ENCODE results near the gene INPP5A.

INPP5A gene

DNA sequence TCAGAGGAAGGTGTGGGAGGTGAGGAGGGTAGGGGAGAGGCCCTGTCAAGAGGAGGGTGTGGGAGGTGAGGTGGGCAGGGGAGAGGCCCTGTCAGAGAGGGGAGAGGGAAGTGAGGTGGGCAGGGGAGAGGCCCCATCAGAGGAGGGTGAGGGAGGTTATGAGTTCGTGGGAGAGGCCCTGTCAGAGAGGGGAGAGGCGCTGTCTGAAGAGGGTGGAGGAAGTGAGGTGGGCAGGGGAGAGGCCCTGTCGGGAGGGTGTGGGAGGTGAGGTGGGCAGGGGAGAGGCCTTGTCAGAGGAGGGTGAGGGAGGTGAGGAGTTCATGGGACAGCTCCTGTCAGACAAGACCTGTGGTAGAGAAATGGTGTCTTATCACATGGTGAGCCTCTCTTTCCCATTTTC, 74.4 kb downstream of the INPP5A start:
- no peak for DNase-seq (ENCODE audit: low read depth, low spot score)

DNA sequence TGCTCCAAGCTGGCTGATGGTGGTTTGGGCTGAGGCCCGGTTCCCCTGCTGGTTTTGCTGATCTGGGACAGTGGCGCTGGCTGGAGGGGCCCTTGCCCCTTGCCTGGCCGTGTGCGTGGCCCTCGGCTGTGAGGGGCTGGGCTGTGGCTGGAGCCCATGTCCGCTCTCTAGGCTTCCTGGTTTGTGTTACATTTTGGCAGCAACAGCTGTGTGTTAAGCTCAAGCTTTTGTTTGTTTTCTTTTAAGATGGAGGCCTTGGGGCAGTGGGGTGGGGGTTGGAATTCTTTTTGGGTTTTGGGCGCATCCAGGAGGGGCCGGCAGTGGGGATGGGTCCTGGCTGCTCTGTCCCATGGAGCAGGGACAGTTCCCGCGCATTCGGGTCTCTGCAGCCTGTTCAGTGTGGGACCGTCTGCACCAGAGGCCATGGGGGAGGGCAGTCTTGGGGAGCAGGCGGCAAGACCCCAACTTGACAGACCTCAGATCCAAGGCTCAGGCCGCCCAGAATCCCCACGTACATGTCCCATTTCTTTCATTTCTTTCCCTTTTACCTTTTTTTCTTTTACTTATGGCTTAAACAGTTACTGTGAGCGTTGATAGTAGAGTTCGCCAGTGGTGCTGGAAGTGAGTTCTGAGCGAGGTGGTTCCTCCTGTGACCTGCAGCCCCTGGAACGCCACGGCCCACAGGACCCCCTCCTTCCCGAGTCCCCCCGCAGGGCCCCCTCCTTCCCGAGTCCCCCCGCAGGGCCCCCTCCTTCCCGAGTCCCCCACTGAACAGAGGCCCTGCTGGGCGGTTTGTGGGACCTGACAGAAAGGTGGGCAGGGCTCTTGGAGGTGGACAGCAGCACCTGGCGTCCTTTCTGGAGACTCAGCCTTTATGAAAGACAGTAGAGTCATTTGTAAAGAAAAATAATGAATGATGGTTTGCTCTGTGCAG, 75.3 kb downstream of the INPP5A start:
- no peak for DNase-seq (ENCODE audit: low read depth, low spot score)

DNA sequence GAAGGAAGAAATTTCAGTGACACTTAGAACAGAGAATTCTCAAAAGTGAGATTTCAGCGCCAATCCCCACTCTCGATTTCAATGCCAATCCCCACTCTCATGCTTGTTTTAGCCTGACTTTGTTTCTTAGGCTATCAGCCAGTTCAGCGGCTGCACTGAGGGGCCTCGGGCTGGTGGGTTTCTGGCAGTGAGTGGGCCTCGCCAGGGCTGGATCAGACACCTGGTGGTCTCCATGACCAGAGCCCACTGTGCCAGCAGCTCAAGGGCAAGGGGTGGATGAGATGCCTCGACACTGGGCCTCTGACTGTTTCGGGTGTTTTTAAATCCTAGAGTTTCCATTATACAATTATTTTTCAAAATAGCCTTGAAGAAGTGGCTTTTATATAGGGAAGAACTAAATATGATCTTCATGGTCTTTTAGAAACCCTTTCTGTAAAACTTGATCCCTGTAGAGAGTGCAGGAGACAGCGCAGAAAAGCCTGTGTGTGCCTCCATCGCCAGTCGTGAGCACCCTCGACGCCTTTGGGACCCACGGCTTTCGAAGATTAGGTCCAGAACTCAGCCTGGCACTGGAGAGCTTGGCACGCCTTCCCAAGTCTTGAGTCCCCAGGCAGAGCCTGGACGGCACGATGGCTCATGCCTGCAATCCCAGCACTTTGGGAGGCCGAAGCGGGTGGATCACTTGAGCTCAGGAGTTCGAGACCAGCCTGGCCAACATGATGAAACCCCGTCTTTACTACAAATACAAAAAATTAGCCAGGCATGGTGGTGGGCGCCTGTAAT, 76.2 kb downstream of the INPP5A start:
- DNase-seq (ENCODE audit: low read depth, low spot score), result no peak

DNA sequence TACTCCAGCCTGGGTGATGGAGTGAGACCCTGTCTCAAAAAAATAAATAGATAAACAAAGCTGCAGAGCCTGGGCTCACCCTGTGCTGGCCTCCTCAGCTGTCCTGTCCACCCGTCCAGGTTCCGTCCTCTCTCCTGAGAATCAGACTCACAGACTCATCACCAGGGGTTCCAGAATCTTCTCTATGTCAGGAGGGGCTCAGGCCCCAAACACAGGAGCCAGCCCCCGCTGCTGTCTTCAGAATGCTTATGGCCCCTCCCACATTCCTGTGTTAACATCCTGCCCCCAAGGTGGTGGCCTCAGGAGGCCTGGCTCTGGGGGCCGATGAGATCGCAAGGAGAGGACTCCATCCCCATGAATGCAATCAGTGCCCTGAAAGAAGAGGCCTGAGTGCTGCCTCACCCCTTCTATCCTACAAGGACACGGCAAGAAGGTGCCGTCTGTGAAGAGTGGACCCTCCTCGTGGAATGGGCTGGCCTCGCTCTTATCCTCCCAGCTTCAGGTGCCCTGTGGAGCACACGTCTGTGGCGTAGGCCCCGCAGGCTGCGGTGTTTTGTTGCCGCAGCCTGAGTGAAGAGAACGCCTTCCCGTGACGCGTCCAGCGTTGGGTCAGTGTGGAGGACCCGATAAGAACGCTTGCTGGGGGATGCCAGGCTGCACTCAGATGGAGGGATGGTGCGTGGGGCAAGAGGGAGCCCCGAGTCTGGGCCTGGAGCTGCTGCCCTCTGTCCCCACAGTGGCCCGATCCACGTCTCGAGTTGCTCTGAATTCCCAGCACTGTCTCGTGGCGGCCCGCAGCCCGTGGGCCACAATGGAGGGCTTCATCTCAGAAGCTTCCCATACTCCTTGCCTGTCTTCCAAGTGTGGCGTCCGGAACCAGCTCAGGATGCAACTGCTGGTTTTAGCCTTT, 77.1 kb downstream of the INPP5A start:
- DNase-seq (ENCODE audit: low read depth, low spot score), result no peak

DNA sequence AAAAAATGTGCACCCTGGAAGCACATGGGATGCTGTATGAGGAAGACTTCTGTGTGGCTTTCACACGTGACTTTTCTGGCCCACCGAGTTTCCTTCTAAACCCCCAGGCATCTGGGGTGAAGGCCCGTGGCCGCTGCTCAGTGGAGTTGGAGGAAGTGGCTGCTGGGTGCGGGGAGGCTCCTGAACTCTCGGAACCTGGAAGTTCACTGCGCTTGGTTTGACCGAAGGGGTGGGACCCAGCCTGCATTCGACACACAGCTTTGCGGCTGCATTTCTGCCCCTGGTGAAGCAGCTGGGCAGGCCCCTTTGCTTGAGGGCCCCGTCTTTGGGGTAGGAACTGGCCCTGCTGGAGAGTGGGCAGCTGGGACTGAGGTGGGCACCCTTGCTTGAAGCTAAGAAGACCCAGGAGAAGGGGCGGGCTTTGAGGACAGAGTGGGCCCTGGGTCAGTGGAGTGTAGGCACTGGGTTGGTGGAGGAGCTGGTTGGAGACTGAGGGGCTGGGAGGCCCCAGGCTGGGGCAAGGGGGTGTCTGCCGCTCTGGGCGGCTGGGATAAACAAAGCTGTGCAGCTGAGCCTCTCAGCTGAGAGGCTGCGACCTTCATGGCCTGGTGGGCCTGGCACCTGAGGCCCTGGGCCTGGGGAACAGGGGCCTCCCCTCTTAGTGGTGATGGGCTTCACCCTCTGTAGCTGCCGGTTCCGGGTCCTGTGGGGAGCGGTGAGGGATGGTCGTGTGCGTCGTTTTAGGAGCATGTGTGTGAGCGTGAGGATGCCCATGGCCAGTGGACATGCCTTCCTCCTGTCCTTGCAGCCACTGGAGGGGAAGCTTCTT, 78.0 kb downstream of the INPP5A start:
- no peak for DNase-seq (ENCODE audit: low read depth, low spot score)

DNA sequence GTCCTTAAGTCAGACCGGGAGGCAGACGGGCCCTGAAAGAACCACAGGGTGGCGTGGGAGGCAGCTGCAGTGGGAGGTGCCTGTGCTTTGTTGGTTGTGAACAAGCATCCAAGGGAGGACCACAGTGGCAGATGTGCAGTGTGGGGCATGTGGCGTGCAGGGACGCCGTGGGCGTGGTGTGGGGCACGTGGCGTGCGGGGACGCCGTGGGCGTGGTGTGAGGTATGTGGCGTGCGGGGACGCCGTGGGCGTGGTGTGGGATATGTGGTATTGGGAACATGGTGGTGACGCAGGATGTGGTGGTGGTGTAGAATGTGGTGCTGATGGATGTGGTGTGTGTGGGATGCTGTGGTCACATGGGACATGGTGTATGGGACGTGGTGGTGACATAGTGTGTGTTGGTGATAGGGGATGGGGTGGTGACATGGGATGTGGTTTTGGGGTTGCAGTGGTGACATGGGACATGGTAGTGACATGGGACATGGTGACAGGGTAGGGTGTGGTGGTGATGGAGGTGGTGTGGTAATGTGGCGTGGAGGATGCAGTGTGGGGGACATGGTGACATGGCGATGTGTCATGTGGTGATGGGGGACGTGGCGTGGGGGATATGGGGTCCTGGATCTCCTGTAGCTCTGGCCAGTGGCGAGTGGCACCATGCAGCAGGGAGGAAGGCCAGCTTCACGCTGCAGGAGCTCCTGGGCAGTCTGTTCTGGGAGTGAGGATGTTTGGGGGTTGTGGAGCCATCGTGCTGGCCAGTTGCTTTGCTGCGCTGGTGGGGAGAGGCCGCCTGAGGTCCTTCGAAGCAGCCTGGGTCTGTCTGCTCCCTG, 78.8 kb downstream of the INPP5A start:
- no peak for DNase-seq (ENCODE audit: low read depth, low spot score)

DNA sequence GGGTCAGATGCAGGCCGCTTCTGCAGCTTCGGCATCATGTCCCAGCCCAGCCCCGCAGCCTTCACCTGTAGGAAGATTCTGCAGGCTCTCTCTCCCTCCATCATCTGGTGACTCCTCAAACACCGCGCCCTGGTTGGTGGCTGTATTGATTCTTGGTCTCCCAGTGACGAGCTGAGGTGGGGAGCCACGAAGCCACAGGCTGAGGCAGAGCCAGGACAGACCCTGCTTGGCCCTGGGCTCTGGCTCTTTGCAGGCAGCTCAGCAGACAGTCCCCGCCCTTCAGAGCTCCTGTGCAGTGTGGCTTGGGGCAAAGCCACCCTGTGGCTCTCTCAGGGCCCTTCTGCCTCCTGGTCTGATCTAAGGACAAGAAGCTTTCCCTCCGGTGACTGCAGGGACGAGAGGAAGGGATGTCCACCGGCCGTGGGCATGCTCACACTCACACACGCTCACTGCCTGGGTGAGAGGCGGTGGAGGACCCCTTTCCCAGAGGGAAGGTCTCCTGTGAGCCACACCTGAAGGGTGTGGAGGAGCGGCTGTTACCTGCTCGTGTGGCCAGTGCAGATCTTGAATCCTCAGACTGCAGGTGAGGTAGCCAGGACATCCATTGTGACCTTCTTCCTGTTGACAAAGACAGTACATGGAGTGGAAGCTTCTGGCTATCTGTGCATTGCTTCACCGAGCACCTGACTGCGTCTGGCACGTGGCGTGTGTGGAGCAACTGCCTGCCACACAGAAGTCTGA, 79.6 kb downstream of the INPP5A start:
- no peak for DNase-seq (ENCODE audit: low read depth, low spot score)

DNA sequence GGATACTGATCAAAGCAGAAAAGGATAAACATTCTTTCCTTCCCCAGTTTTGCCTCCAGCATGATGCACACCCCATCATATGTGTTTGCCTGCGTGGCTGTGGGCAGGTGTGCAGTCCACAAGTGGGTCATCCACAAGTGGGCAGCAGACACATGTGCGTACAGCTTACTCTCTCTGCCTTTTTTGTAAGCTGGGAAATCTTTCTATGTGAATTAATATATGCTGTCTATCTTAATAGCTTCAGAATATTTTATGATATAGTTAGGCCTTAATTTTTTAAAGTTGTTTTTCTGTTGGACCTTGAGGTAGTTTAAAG, 80.1 kb downstream of the INPP5A start:
- DNase-seq (ENCODE audit: low read depth, low spot score), result no peak

DNA sequence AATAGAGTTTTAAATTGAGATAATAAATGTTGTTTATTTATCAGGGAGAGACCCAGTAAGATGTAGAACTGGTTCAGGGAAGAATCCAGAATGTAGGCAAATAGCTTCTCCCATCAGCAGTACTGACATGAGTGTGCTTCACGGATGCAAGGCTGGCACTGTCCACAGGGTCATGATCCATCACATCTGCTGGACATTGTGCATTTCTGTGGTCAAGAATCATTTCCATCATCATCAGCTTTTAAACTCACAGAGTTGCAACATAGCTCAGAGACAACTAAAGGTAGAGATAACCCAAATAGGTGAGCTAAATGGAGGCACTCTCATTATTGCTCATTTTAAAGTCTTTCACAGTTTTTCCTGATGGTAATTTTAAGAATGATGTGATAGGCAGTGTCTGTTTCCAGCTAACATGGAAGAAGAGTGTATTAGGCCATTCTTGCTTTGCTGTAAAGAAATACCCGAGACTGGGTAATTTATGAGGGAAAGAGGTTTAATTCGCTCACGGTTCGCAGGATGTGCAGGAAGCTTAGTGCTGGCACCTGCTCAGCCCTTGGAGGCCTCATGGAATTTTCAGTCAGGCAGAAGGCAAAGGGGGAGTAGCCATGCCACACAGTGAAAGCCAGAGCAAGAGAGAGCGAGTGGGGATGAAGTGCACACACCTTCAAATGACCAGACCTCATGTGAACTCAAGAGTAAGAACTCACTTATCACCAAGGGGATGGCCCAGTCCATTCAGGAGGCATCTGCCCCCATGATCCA, 80.8 kb downstream of the INPP5A start:
- DNase-seq (ENCODE audit: low read depth, low spot score), result no peak

DNA sequence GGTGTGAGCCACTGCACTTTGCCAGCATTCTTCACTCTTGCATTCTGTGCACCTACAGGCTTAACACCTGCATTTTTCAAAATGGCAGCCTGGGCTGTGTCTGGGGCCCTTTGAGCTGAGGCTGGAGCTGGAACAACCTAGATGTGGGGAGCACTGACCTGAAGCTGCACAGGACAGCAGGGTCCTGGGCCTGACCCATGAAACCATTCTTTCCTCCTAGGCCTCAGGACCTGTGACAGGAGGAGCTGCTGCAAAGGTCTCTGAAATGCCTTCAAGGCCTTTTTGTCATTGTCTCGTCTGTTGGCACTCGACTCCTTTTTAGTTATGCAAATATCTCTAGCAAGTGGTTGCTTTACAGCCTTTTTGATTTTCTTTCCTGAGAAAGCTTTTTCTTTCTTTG, 82.3 kb downstream of the INPP5A start:
- DNase-seq (ENCODE audit: low read depth, low spot score), result no peak

DNA sequence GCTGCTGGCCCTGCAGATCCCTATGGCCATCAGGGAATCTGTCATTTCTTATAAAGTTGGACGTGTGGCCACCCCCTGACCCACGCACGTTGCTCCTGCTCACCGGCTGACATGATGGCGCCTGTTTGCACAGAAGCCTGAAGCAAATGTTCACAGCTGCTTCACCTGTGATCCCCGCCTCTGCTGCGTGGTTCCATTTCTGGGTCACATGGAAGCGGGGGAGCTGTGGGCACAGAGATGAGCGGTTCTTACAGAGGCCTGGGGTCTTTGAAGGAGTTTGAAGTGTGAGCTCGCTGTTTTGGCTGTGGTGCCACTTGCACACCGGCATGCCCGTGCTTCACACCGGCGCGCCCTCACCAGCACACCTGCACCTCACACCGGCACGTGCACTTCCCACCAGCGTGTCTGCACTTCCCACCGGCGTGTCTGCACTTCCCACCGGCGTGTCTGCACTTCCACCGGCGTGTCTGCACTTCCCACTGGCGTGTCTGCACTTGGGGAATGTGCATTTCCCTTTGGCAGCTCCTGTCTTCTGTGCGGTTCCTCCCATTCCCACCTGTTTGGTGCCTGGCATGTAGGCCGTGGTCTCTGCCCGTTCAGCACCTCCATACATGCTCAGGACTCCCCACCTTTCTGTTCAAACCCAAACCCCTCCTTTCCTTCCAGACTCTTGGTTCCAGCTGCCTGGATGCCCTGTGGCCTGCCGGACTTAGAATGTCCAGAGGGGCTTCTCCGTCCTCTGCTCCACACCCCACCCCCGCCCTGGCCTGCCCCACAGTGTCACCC, 86.7 kb downstream of the INPP5A start:
- DNase-seq (ENCODE audit: low read depth, low spot score), result no peak

DNA sequence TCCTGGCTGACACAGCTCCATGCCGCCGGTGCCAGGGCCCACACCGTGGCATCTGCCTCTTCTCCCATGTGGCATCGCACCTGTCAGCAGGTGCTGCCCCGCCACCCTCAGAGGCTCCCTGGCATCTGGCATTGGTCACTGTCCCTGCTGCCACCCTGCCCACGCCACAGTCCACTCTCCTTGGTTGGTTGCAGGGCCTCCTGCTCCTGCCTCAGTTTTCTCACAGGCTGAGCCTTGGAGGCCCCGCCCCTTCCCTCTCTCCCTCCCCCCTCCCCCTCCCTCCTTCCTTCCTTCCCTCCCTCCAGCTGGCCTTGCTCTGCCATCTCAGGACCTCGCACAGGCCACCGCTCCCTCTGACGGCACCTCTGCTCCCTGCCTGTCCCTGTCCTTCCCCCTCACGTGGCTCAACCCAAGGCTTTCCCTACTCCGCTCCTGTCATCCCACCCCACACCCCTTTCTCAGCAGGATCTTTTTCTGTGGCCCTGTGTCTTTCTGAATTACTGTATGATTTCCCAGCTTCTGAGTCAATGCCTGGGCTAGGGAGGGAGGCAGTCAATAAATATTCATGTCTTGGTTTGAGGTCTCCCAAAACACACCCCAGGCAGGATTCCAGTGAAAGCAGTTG, 87.4 kb downstream of the INPP5A start:
- no peak for DNase-seq (ENCODE audit: low read depth, low spot score)

DNA sequence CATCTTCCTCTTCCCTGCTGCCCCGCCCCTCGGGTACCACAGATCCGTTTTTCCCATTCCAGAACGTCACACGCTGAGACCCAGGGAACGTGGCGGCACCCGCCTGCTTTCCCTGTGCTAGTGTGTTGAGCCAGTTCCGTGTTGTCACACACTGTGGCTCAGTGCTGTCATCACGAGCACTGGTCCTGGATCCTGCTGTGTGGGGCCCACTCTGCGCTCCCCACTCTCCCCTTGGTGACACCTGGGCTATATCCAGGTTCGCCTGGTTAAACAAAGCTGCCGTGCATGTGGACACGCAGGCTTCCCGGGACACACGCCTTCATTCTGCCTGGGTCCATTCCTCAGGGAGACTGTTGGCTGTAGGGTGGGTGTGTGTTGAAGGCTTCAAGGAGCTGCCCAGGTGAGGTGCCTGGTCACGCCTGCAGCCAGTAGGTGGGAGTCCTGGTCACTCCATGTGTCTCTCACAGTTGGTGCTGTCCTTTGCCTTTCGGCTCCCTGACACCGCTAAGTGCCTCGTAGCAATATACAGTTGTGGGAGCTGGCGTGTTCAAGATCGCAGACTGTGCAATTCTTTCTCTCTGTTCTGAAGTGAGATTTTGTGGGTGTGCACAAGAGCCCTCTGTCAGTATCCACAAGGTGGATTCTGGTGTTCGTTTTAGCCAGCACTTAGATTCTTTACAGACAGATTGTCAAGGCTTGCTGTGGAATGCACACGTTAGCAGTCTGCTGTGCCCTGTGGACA, 88.6 kb downstream of the INPP5A start:
- DNase-seq (ENCODE audit: low read depth, low spot score), result no peak

DNA sequence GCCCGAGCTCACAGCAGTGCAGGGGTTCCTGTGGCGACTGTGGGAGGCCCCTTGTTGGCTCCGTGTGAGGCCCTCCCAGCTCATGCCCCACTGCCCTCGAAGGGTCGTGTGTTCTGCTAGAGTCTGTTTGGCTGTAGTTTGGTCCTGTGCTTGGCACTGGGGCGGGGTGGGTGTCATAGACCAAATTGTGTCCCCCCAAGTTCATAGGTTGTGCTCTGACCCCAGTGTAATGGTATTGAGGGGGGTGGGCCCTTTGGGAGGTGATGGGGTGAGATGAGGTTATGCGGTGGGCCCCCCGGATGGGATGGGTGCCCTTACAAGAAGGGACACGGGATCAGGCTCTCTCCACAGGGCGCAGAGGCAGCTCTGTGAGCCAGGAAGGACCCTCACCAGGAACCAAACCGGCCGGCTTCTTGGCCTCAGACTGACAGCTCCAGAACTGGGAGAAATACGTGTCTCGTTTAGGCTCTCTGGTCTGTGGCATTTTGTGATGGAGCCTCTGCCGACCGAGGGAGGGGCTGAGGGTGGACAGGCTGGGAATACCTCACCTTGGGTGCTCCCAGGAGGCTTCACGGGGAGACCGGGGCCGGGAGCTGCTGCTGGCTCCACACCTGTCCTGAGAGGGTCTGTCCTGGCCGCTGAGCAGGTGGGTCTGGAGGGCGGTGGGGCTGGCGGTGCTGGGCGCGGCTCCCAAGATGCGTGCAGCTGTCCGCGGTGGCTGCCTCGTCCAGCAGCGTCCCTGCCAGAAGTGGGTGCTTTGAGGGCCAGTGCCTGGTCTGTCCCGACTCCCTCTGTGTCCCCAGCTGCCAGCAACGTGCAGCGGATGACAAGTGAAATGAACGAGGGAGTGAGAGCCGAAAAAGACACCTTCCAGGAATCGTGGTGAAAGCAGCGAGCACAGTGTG, 89.4 kb downstream of the INPP5A start:
- DNase-seq (ENCODE audit: low read depth, low spot score), result no peak

DNA sequence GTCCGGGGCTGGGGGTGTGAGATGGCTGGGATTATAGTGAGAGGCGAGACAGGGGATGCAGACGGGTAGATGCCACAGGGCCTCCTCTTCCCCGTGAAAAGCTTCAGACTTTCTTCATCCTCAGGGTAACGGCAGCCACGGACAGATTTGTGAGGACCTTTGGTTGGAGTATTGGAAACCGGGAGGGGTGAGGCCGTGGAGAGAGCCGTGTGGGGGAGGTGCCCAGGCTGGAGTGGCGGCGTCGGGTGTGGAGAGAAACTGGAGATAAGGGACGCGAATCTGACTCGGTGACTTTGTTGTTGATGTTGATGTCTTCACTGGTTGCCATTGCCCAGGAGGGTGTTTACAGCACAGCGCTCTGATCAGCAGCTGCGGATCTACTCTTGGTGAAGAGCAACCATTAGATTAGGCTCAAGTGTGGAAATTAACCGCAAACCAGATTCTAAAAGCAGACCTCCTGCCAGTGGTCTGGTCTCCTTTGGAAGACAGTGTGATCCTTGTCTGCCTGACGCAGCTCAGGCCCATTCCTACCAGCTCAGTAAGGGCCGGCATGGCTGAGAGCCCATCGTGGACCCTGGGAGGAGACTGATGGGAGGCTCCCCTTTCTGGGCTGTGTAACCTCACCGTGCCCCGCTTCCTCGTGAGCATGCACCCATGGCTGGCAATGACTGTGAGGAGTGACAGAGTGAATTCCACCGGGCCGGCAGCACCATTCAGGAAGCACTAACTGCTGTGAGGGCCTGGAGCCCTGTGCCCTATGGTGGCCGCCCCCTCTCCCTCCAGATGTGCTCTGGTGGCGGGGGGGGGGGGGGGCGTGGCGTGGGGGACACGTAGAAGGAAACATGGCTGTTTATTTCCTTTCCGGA, 90.3 kb downstream of the INPP5A start:
- DNase-seq (ENCODE audit: low read depth, low spot score), result no peak
